ENCODE data around the gene CDK14.

CDK14 gene

GRCh38 chr7:91140982-91141381 is 544.9 kb downstream of the CDK14 start:
- no peak overlapping the region for H3K27ac ChIP-seq (replicated peaks)
- no peaks in the 10 kb centered on the region for H3K27me3 ChIP-seq (ENCODE audit: insufficient read depth, poor library complexity, severe bottlenecking)
- DNase-seq (ENCODE audit: low read depth in 1 of 2, low spot score in 1 of 2), result peak; percentile 5 to 24
- TF ChIP-seq SPI1 (IDR thresholded peaks at IDR 0.05; ENCODE audit: borderline replicate concordance, low read depth) (peak; percentile 83), POLR2AphosphoS5 (IDR thresholded peaks at IDR 0.05; ENCODE audit: low read depth) (no peak), CTCF (IDR thresholded peaks at IDR 0.05; ENCODE audit: insufficient read depth, low read length) (no peak), GABPA (IDR thresholded peaks at IDR 0.05; ENCODE audit: low read depth) (no peak), REST (IDR thresholded peaks at IDR 0.05; ENCODE audit: insufficient replicate concordance, low read depth) (no peak)
- no peak overlapping the region for H3K4me3 ChIP-seq (replicated peaks; ENCODE audit: insufficient read depth, low read length)

GRCh38 chr7:91142743-91143142 is 546.6 kb downstream of the CDK14 start:
- Histone ChIP-seq H3K27ac (replicated peaks) (no peak overlapping the region), H3K4me3 (replicated peaks; ENCODE audit: insufficient read depth, low read length) (no peak overlapping the region), H3K27me3 (ENCODE audit: insufficient read depth, poor library complexity, severe bottlenecking) (no peaks in the 10 kb centered on the region)
- DNase-seq (ENCODE audit: low read depth in 1 of 2, low spot score in 1 of 2), result no peak
- TF ChIP-seq SPI1 (IDR thresholded peaks at IDR 0.05; ENCODE audit: borderline replicate concordance, low read depth), result no peak
- TF ChIP-seq POLR2AphosphoS5 (IDR thresholded peaks at IDR 0.05; ENCODE audit: low read depth), result no peak

- Histone ChIP-seq H3K27me3 (ENCODE audit: insufficient read depth, poor library complexity, severe bottlenecking) (no peaks in the 10 kb centered on the region), H3K4me3 (replicated peaks; ENCODE audit: insufficient read depth, low read length) (no peak overlapping the region), H3K27ac (replicated peaks) (no peak overlapping the region)
- TF ChIP-seq SPI1 (IDR thresholded peaks at IDR 0.05; ENCODE audit: borderline replicate concordance, low read depth), result no peak
- no peak for TF ChIP-seq GABPA (IDR thresholded peaks at IDR 0.05; ENCODE audit: low read depth)
- no peak for TF ChIP-seq CTCF (IDR thresholded peaks at IDR 0.05; ENCODE audit: insufficient read depth, low read length)
- no peak for TF ChIP-seq POLR2AphosphoS5 (IDR thresholded peaks at IDR 0.05; ENCODE audit: low read depth)
- no peak for TF ChIP-seq REST (IDR thresholded peaks at IDR 0.05; ENCODE audit: insufficient replicate concordance, low read depth)
- no peak for DNase-seq (ENCODE audit: low read depth in 1 of 2, low spot score in 1 of 2)
Observed at GRCh38 chr7:91149341-91150246, 553.5 kb downstream of the CDK14 start.

GRCh38 chr7:91151916-91152315 is 555.8 kb downstream of the CDK14 start:
- H3K27me3 ChIP-seq (ENCODE audit: insufficient read depth, poor library complexity, severe bottlenecking), result no peaks in the 10 kb centered on the region
- peak in 1 of 2 experiments; percentile 13 for DNase-seq (ENCODE audit: low read depth in 1 of 2, low spot score in 1 of 2)
- no peak overlapping the region for H3K4me3 ChIP-seq (replicated peaks; ENCODE audit: insufficient read depth, low read length)
- TF ChIP-seq REST (IDR thresholded peaks at IDR 0.05; ENCODE audit: insufficient replicate concordance, low read depth), result no peak
- TF ChIP-seq SPI1 (IDR thresholded peaks at IDR 0.05; ENCODE audit: borderline replicate concordance, low read depth), result no peak
- TF ChIP-seq CTCF (IDR thresholded peaks at IDR 0.05; ENCODE audit: insufficient read depth, low read length), result no peak
- no peak for TF ChIP-seq POLR2AphosphoS5 (IDR thresholded peaks at IDR 0.05; ENCODE audit: low read depth)
- TF ChIP-seq GABPA (IDR thresholded peaks at IDR 0.05; ENCODE audit: low read depth), result no peak
- no peak overlapping the region for H3K27ac ChIP-seq (replicated peaks)
